ENCODE measurements around the gene KLF3. TPM values are rescaled to one million over a fixed set of nuclear protein-coding genes. Genes with fewer than 3 reads are reported as not detected.
A peak's percentile ranks its signal among the peaks of the same experiment; 100 is the strongest.

Gene KLF3
- total RNA-seq = 100 to 1,000 TPM; 169 to 240 (median 223) TPM

DNA sequence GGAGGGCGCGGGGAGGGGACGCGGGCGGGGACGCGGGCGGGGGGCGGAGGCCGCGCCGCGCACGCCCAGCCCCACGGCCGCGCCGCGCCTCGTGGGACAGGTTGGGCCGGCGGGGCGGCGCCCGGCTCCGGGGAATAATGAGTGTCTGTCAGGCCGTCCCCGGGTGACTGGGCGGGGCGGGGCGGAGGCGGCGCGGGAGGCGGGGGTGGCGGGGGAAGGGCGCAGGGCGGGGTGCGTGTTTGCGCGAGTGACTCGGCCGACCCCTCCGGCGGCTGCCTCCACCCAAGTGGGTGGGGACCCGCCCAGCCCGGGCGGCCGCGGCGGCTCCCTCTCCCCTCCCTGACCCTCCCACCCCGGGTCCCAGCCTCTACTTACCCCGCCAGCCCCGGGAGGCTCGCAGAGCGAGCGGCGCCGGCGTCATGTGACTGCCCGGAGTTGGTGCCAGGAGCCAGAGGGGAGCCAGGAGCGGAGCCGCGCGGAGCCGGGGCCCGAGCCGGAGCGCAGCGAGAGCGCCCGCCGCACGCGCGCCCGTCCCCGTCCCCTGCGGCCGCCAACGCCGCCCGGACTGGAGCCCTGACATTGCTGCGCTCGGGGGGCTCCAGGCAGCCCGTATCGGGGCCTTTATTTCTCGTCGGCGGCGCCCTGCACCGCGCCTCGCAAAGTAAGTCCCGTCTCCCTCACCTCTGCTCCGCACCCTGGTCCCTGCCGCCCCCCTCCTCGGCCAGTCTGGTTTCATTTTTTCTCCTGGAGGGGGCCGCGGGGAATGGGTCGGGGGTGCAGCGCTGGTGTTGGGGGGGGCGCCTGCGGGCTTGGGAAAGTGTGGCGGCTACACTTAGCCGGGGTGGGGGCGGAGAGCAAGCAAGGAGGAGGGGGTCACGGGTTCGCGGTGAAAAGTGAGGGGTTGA lies at the start of gene KLF3:
TSS of gene KLF3 (plus strand) at position 399 of the 905 bp plus-strand sequence. CDS start 16,427 bp downstream, outside the sequence.
- H3K4me1 ChIP-seq = peaks cover 25% of the 10 kb centered on the region
- H3K9me3 ChIP-seq = no peaks in the 10 kb centered on the region
- DNase-seq (ENCODE audit: low spot score in 2 of 2) = peak; percentile 96 to 97
- H3K27me3 ChIP-seq = no peaks in the 10 kb centered on the region
- TF ChIP-seq POLR2A (IDR thresholded peaks at IDR 0.05) (peak; percentile 52 to 77), EP300 (IDR thresholded peaks at IDR 0.05) (no peak), POLR2AphosphoS5 (IDR thresholded peaks at IDR 0.05) (peak in 1 of 3 donors; percentile 56)
- TF ChIP-seq, protein P1, sequence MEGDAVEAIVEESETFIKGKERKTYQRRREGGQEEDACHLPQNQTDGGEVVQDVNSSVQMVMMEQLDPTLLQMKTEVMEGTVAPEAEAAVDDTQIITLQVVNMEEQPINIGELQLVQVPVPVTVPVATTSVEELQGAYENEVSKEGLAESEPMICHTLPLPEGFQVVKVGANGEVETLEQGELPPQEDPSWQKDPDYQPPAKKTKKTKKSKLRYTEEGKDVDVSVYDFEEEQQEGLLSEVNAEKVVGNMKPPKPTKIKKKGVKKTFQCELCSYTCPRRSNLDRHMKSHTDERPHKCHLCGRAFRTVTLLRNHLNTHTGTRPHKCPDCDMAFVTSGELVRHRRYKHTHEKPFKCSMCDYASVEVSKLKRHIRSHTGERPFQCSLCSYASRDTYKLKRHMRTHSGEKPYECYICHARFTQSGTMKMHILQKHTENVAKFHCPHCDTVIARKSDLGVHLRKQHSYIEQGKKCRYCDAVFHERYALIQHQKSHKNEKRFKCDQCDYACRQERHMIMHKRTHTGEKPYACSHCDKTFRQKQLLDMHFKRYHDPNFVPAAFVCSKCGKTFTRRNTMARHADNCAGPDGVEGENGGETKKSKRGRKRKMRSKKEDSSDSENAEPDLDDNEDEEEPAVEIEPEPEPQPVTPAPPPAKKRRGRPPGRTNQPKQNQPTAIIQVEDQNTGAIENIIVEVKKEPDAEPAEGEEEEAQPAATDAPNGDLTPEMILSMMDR (IDR thresholded peaks at IDR 0.05) = no peak
- peak within 1 kb of the TSS; percentile 100 for H3K27ac ChIP-seq
- WGBS = 0% methylated on average over 8 of the region's 110 CpGs
- H3K4me3 ChIP-seq = peak within 1 kb of the TSS; percentile 99
- H3K36me3 ChIP-seq = no peaks in the 10 kb centered on the region

DNA sequence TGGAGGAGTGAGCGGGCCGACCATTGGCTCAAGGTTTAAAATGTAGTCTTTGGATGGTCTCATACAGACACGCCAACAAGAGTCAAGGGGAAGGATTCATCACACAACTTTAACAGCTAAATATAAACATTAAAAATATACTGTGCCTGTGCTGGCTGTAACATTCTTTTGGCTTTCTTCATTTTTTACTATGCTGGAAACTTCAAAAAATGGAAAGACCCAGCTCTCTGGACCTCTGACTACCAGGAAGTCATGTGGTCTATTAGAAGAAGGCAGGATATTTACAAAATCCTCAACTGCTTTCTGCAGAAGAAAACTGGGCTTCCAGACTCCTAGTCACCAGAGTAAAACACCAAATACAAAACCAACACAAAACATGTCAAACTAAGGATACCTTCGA lies 49.8 kb upstream of the KLF3 start:
- no peak for TF ChIP-seq POLR2AphosphoS5 (IDR thresholded peaks at IDR 0.05)
- no peak for TF ChIP-seq EP300 (IDR thresholded peaks at IDR 0.05)
- TF ChIP-seq, protein P1 (IDR thresholded peaks at IDR 0.05) = no peak
- no peak for TF ChIP-seq POLR2A (IDR thresholded peaks at IDR 0.05)
- WGBS = 98% methylated on average over 4 of the region's 4 CpGs
- H3K9me3 ChIP-seq = no peaks in the 10 kb centered on the region
- H3K4me1 ChIP-seq = peaks cover 38% of the 10 kb centered on the region
- DNase-seq (ENCODE audit: low spot score in 2 of 2) = no peak
- H3K4me3 ChIP-seq = no peak overlapping the region
- H3K27me3 ChIP-seq = no peaks in the 10 kb centered on the region
- no peaks in the 10 kb centered on the region for H3K36me3 ChIP-seq
- peak overlapping the region; percentile 29 for H3K27ac ChIP-seq

DNA sequence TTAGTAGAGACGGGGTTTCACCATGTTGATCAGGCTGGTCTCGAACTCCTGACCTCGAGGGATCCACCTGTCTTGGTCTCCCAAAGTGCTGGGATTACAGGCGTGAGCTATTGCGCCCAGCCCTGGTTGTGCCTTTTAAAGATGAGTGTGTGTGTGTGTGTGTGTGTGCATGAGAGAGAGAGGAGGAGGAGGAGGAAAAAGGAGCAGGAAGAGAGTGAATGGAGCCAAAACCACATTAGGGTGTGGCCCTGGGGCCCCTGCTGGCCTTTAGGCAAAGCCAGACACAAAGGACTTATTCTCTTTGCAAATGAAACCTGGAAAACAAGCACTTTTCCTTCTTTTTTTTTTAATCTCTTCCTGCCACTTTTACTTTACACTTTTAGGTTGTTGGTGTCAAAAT lies 48.2 kb upstream of the KLF3 start:
- no peaks in the 10 kb centered on the region for H3K27me3 ChIP-seq
- peaks cover 45% of the 10 kb centered on the region for H3K4me1 ChIP-seq
- H3K27ac ChIP-seq = no peak overlapping the region
- H3K9me3 ChIP-seq = no peaks in the 10 kb centered on the region
- H3K36me3 ChIP-seq = no peaks in the 10 kb centered on the region
- no peak for DNase-seq (ENCODE audit: low spot score in 2 of 2)
- no peak overlapping the region for H3K4me3 ChIP-seq
- no peak for TF ChIP-seq POLR2AphosphoS5 (IDR thresholded peaks at IDR 0.05)
- no peak for TF ChIP-seq POLR2A (IDR thresholded peaks at IDR 0.05)
- TF ChIP-seq, protein P1 (IDR thresholded peaks at IDR 0.05) = no peak
- WGBS = 93% methylated on average over 5 of the region's 5 CpGs

DNA sequence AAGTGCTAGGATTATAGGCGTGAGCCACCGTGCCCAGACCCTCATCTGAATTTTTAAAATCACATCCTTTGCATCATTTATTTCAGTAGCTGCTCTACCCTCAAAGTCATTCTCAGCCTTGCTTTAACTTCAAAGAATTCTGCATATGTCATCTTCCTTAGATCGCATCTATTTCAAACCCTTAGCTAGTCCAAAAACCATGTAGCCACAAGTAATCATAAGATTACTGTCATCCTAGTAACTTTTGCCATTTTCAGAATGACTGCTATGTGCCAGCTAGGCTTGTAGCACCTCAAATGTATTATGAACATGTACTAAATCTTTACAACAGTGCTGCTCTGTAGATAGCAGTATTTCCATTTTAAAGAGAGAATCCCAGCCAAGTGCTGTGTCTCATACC lies 45.5 kb upstream of the KLF3 start:
- TF ChIP-seq POLR2AphosphoS5 (IDR thresholded peaks at IDR 0.05) = no peak
- TF ChIP-seq POLR2A (IDR thresholded peaks at IDR 0.05) = no peak
- TF ChIP-seq EP300 (IDR thresholded peaks at IDR 0.05) = no peak
- TF ChIP-seq, protein P1 (IDR thresholded peaks at IDR 0.05) = no peak
- Histone ChIP-seq H3K9me3 (no peaks in the 10 kb centered on the region), H3K4me3 (no peak overlapping the region), H3K27me3 (no peaks in the 10 kb centered on the region), H3K27ac (no peak overlapping the region), H3K36me3 (no peaks in the 10 kb centered on the region), H3K4me1 (peaks cover 35% of the 10 kb centered on the region)
- DNase-seq (ENCODE audit: low spot score in 2 of 2) = no peak
- WGBS = 87% methylated on average over 3 of the region's 3 CpGs

DNA sequence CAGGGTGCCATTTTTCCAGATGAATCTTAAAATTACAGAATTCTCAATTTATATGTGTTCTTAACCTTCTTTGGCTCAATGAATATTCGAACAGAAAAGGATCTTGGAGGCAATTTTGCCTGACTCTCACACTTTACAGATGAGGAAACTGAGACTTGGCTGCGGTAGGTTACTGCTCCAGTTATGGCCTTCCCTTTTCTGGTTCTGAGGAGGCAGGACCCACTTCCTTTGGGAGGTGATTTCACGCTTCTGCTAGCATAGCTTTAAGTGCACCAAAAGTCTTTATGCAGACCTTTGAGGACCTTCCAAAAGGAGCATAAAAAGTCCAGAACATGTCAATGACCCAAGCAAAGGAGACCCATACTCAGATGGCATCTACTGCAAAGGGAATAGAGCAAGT lies 44.7 kb upstream of the KLF3 start:
- Histone ChIP-seq H3K27me3 (no peaks in the 10 kb centered on the region), H3K36me3 (no peaks in the 10 kb centered on the region), H3K4me1 (peaks cover 28% of the 10 kb centered on the region), H3K9me3 (no peaks in the 10 kb centered on the region), H3K4me3 (no peak overlapping the region), H3K27ac (no peak overlapping the region)
- no peak for TF ChIP-seq POLR2AphosphoS5 (IDR thresholded peaks at IDR 0.05)
- TF ChIP-seq, protein P1 (IDR thresholded peaks at IDR 0.05) = no peak
- TF ChIP-seq EP300 (IDR thresholded peaks at IDR 0.05) = no peak
- TF ChIP-seq POLR2A (IDR thresholded peaks at IDR 0.05) = no peak
- WGBS = 92% methylated on average over 3 of the region's 3 CpGs
- DNase-seq (ENCODE audit: low spot score in 2 of 2) = no peak
